Caco-2 (cell line): ENCODE results near the gene UNC119B. TPM values are rescaled to one million over a fixed set of nuclear protein-coding genes. Genes with fewer than 3 reads are reported as not detected.
"Not testable (repeated sequence)": the region's sequence is repeated elsewhere in the genome, so short reads cannot be mapped to it uniquely, and the experiment has no call there.

Experiments used
- BruUV-seq: library from RNA; stranded (reverse); fragments of 400-500 nt; replicated peaks from 2 replicates; lab custom pipeline; 2021; lab: Mats Ljungman, UMichigan
- CTCF ChIA-PET: fragments of 300-600 bp; sonication (Branson Sonifier 250); formaldehyde crosslinking; loops from one replicate; lab custom pipeline; 2022; ENCODE audit warnings: antibody characterized with exemption; lab: Charles Lee
- POLR2A ChIA-PET: fragments of 300-600 bp; sonication (Branson Sonifier 250); formaldehyde crosslinking; loops from one replicate; lab custom pipeline; 2022; ENCODE audit warnings: antibody characterized with exemption; lab: Charles Lee
- DNase-seq, 2 experiments: peaks; one replicate each; pipeline versions ENCODE4 v3.0.0 to v3.0.0-alpha.2; 2020 to 2022
- H3K27me3 ChIP-seq: replicated peaks from 2 replicates; pipeline ENCODE4 v1.6.0; 2011; ENCODE audit warnings: low read length; ENCODE audit not compliant: control insufficient read depth, insufficient read depth
- H3K36me3 ChIP-seq: 2 replicates; pipeline ENCODE4 v1.5.1; 2011; ENCODE audit warnings: low read length; ENCODE audit not compliant: control insufficient read depth, insufficient read depth
- H3K4me1 ChIP-seq: fragments of 250-450 bp; sonication (Bioruptor Pico); 2 replicates; pipeline ENCODE4 v1.5.1; 2020; ENCODE audit warnings: mild to moderate bottlenecking
- H3K4me3 ChIP-seq: 2 replicates; pipeline ENCODE4 v1.5.1; 2011; ENCODE audit warnings: low read depth, mild to moderate bottlenecking, control low read depth, low read length
- H3K9me3 ChIP-seq: fragments of 250-450 bp; sonication (Bioruptor Pico); 2 replicates; pipeline ENCODE4 v1.5.1; 2020; ENCODE audit warnings: mild to moderate bottlenecking, moderate library complexity
- H3K27ac Mint-ChIP-seq: one replicate; pipeline ENCODE4 v1.8.0; 2022; ENCODE audit warnings: mixed read lengths; ENCODE audit not compliant: unreplicated experiment
- H3K27me3 Mint-ChIP-seq: one replicate; pipeline ENCODE4 v1.8.0; 2022; ENCODE audit warnings: mixed read lengths; ENCODE audit not compliant: insufficient read depth, unreplicated experiment
- H3K36me3 Mint-ChIP-seq: one replicate; pipeline ENCODE4 v1.8.0; 2022; ENCODE audit warnings: mild to moderate bottlenecking, mixed read lengths; ENCODE audit not compliant: insufficient read depth, unreplicated experiment
- H3K4me1 Mint-ChIP-seq: one replicate; pipeline ENCODE4 v1.8.0; 2022; ENCODE audit warnings: low read depth, mixed read lengths; ENCODE audit not compliant: unreplicated experiment
- H3K4me3 Mint-ChIP-seq: one replicate; pipeline ENCODE4 v1.8.0; 2022; ENCODE audit warnings: mild to moderate bottlenecking, moderate library complexity, mixed read lengths; ENCODE audit not compliant: unreplicated experiment
- H3K9me3 Mint-ChIP-seq: one replicate; pipeline ENCODE4 v1.8.0; 2022; ENCODE audit warnings: mixed read lengths; ENCODE audit not compliant: unreplicated experiment
- CTCF ChIP-seq, 2 experiments: fragments of 200-600 bp in 1 of 2; IDR thresholded peaks; 1 replicate in 1 of 2; 2 replicates in 1 of 2; pipeline versions ENCODE4 v1.5.1 to v1.8.0; 2011 to 2022; ENCODE audit warnings: antibody characterized with exemption in 1 of 2, control low read depth in 1 of 2, inconsistent platforms in 1 of 2, low read depth in 1 of 2, low read length in 1 of 2, mild to moderate bottlenecking in 1 of 2, moderate library complexity in 1 of 2; ENCODE audit not compliant: insufficient read depth in 1 of 2, severe bottlenecking in 1 of 2, unreplicated experiment in 1 of 2
- intact Hi-C: fragments of 100-400 bp; cut with micrococcal nuclease; formaldehyde crosslinking; loops from one replicate; pipeline ENCODE4 v1.10.0; 2022; ENCODE audit not compliant: unreplicated experiment
- total RNA-seq: library from RNA; stranded (reverse); gene quantifications from 2 replicates; pipeline ENCODE4 v1.2.3, GENCODE V29; 2022

Gene UNC119B
- total RNA-seq, 1 experiment from 2014 or later = 44.4 TPM

GRCh38 chr12:120668868-120669840 is 41.1 kb upstream of the UNC119B start:
- H3K36me3 ChIP-seq = no peaks in the 10 kb centered on the region
- no peaks in the 10 kb centered on the region for H3K4me1 Mint-ChIP-seq
- H3K27me3 ChIP-seq = no peaks in the 10 kb centered on the region
- H3K4me3 ChIP-seq = no peak overlapping the region
- no peak overlapping the region for H3K4me3 Mint-ChIP-seq
- DNase-seq = no peak
- H3K4me1 ChIP-seq = no peaks in the 10 kb centered on the region
- intact Hi-C loops = no loop called here
- no peaks in the 10 kb centered on the region for H3K9me3 ChIP-seq
- no peak for TF ChIP-seq CTCF (IDR thresholded peaks at IDR 0.05; ENCODE audit: insufficient read depth in 1 of 2, low read depth in 1 of 2, low read length in 1 of 2, severe bottlenecking in 1 of 2, unreplicated experiment in 1 of 2)
- no peak overlapping the region for H3K27ac Mint-ChIP-seq
- no TSS peak for BruUV-seq
- ChIA-PET POLR2A (no interaction called here), CTCF (interaction anchor here (1.0 kb wide), 1 partner anchor 88 kb away, joined by 3 read pairs; the partner anchor contains the start of gene POP5)
- no peaks in the 10 kb centered on the region for H3K9me3 Mint-ChIP-seq
- H3K27me3 Mint-ChIP-seq = no peaks in the 10 kb centered on the region
- H3K36me3 Mint-ChIP-seq = no peaks in the 10 kb centered on the region

GRCh38 chr12:120670237-120670636 is 40.0 kb upstream of the UNC119B start:
- H3K27me3 Mint-ChIP-seq, intact Hi-C loops, H3K27ac Mint-ChIP-seq, H3K36me3 Mint-ChIP-seq, BruUV-seq, H3K9me3 ChIP-seq, DNase-seq, H3K4me1 Mint-ChIP-seq, POLR2A ChIA-PET, H3K27me3 ChIP-seq, H3K36me3 ChIP-seq, H3K4me3 Mint-ChIP-seq, H3K9me3 Mint-ChIP-seq, H3K4me1 ChIP-seq, H3K4me3 ChIP-seq: not testable (repeated sequence)
- CTCF ChIA-PET = interaction anchor here (2.0 kb wide), 1 partner anchor 21 kb away, joined by 7 read pairs; no protein-coding TSS in a partner anchor

- no peaks in the 10 kb centered on the region for H3K4me1 ChIP-seq
- no peak for TF ChIP-seq CTCF (IDR thresholded peaks at IDR 0.05; ENCODE audit: insufficient read depth in 1 of 2, low read depth in 1 of 2, low read length in 1 of 2, severe bottlenecking in 1 of 2, unreplicated experiment in 1 of 2)
- Mint-ChIP-seq H3K4me3 (no peak overlapping the region), H3K27ac (no peak overlapping the region), H3K9me3 (no peaks in the 10 kb centered on the region), H3K36me3 (no peaks in the 10 kb centered on the region), H3K4me1 (no peaks in the 10 kb centered on the region), H3K27me3 (no peaks in the 10 kb centered on the region)
- intact Hi-C loops = no loop called here
- CTCF ChIA-PET = interaction anchor here (2.0 kb wide), 1 partner anchor 22 kb away, joined by 7 read pairs; no protein-coding TSS in a partner anchor
- BruUV-seq = no TSS peak
- no peaks in the 10 kb centered on the region for H3K9me3 ChIP-seq
- no peaks in the 10 kb centered on the region; the same call in 1 of the 2 replicates for H3K27me3 ChIP-seq
- no peak for DNase-seq
- no peaks in the 10 kb centered on the region for H3K36me3 ChIP-seq
- no peak overlapping the region for H3K4me3 ChIP-seq
- POLR2A ChIA-PET = no interaction called here
Measured at GRCh38 chr12:120670667-120671066, 39.6 kb upstream of the UNC119B start.
